GM21528 (cell line): ENCODE results near the gene SPRN.
"Not testable (repeated sequence)": the region's sequence is repeated elsewhere in the genome, so short reads cannot be mapped to it uniquely, and the experiment has no call there.

Experiments used
- ATAC-seq: cut with Tn5 transposase; IDR thresholded peaks from one replicate; pipeline ENCODE4 v1.9.1; 2021; ENCODE audit warnings: mild to moderate bottlenecking, moderate library complexity; ENCODE audit not compliant: unreplicated experiment, low FRiP score

SPRN gene

GRCh38 chr10:133441356-133441755 lies 16.9 kb upstream of the SPRN start:
- not testable (repeated sequence) for ATAC-seq

- ATAC-seq: no peak
Measured at GRCh38 chr10:133440633-133441285, 16.3 kb upstream of the SPRN start.

GRCh38 chr10:133439517-133440461 lies 15.4 kb upstream of the SPRN start:
- no peak for ATAC-seq

- no peak for ATAC-seq
Measured at GRCh38 chr10:133438711-133439273, 14.4 kb upstream of the SPRN start.

GRCh38 chr10:133432789-133433188 lies 8.4 kb upstream of the SPRN start:
- not testable (repeated sequence) for ATAC-seq

- ATAC-seq: not testable (repeated sequence)
Measured at GRCh38 chr10:133431888-133432613, 7.6 kb upstream of the SPRN start.

GRCh38 chr10:133429571-133429970 lies 5.1 kb upstream of the SPRN start:
- ATAC-seq: not testable (repeated sequence)

- ATAC-seq: not testable (repeated sequence)
Measured at GRCh38 chr10:133424102-133424501, 323 bp downstream of the SPRN start.

GRCh38 chr10:133422807-133423771 lies 1.3 kb downstream of the SPRN start:
- no peak for ATAC-seq

- no peak for ATAC-seq
Measured at GRCh38 chr10:133422223-133422806, 2.1 kb downstream of the SPRN start.

- ATAC-seq: no peak
Measured at GRCh38 chr10:133421336-133422222, 2.8 kb downstream of the SPRN start.

GRCh38 chr10:133420579-133420978 lies 3.8 kb downstream of the SPRN start:
- ATAC-seq: no peak

GRCh38 chr10:133420028-133420427 lies 4.4 kb downstream of the SPRN start:
- ATAC-seq: no peak

GRCh38 chr10:133419211-133419950 lies 5.0 kb downstream of the SPRN start:
- ATAC-seq: no peak

GRCh38 chr10:133418289-133418993 lies 6.0 kb downstream of the SPRN start:
- no peak for ATAC-seq

GRCh38 chr10:133415752-133416151 lies 8.7 kb downstream of the SPRN start:
- ATAC-seq: no peak

GRCh38 chr10:133414401-133414800 lies 10.0 kb downstream of the SPRN start:
- not testable (repeated sequence) for ATAC-seq
